Stomach (tissue), 9 donors: ENCODE results near the gene NCAM1. TPM values are rescaled to one million over a fixed set of nuclear protein-coding genes. Genes with fewer than 3 reads are reported as not detected.

ENCODE experiments used
- DNase-seq, 2 donors: peaks; one replicate each; pipeline versions ENCODE4 v3.0.0 to v3.0.0-alpha.2; 2013 to 2019
- H3K27ac ChIP-seq, 5 donors: fragments of 200-600 bp in 4 of 5; sonication (generic) in 4 of 5; one replicate each; pipeline ENCODE4 v1.5.1; 2013 to 2019; ENCODE audit warnings: mild to moderate bottlenecking in 1 of 5, moderate library complexity in 1 of 5
- H3K27me3 ChIP-seq, 3 donors: fragments of 200-600 bp; sonication (generic); one replicate each; pipeline ENCODE4 v1.5.1; 2017 to 2019; ENCODE audit warnings: mixed run types in 1 of 3
- H3K36me3 ChIP-seq, 4 donors: fragments of 200-600 bp; sonication (generic); 1 replicate in 3 of 4; 2 replicates in 1 of 4; pipeline ENCODE4 v1.5.1; 2016 to 2019
- H3K4me1 ChIP-seq, 4 donors: fragments of 200-600 bp; sonication (generic); one replicate each; pipeline ENCODE4 v1.5.1; 2016 to 2019
- H3K4me3 ChIP-seq, 4 donors: fragments of 200-600 bp; sonication (generic) in 3 of 4; one replicate each; pipeline ENCODE4 v1.5.1; 2016 to 2019; ENCODE audit warnings: mild to moderate bottlenecking in 1 of 4
- H3K9me3 ChIP-seq, 4 donors: fragments of 200-600 bp; sonication (generic); one replicate each; pipeline ENCODE4 v1.5.1; 2016 to 2019
- CTCF ChIP-seq, 7 experiments: fragments of 450-650 bp in 4 of 7; fragments of 200-600 bp in 3 of 7; sonication (generic) in 3 of 7; IDR thresholded peaks; one replicate each; pipeline ENCODE4 v1.5.1; 2016 to 2019; ENCODE audit warnings: antibody characterized with exemption in 7 of 7, control low read depth in 2 of 7, mild to moderate bottlenecking in 1 of 7
- EP300 ChIP-seq: sonication (generic); formaldehyde crosslinking; IDR thresholded peaks from one replicate; pipeline ENCODE4 v1.6.1; 2017; ENCODE audit warnings: antibody characterized with exemption
- POLR2A ChIP-seq, 4 donors: fragments of 450-650 bp; IDR thresholded peaks; one replicate each; pipeline ENCODE4 v1.6.1; 2016; ENCODE audit warnings: antibody characterized with exemption in 4 of 4, control low read depth in 2 of 4, mild to moderate bottlenecking in 1 of 4, moderate library complexity in 1 of 4
- POLR2AphosphoS5 ChIP-seq, 3 donors: sonication (generic); formaldehyde crosslinking; IDR thresholded peaks; one replicate each; pipeline ENCODE4 v1.6.1; 2016; ENCODE audit warnings: antibody characterized with exemption in 3 of 3
- WGBS, 5 donors: extraction: QIAGEN DNeasy Blood & Tissue Kit in 3 of 5; methylation state at CpG; one replicate each; pipeline versions ENCODE4 v1.1.5 to v1.1.7; 2013 to 2018; 5-methylcytosine and 5-hydroxymethylcytosine counted together
- intact Hi-C: fragments of 100-400 bp; cut with DNase I; formaldehyde crosslinking; loops from one replicate; pipeline ENCODE4 v1.15.1; 2023; ENCODE audit warnings: low total_unique reads
- polyA plus RNA-seq, 3 donors: library from polyadenylated mRNA; stranded (reverse); fragments of 200-250 nt; gene quantifications; one replicate each; pipeline ENCODE4 v1.2.3, GENCODE V29; 2013
- total RNA-seq, 5 donors: library from RNA; depleted of rRNA; stranded (reverse); fragments of >200 nt; gene quantifications; one replicate each; pipeline versions ENCODE4 v1.1.0 to v1.2.3, GENCODE V29; 2014 to 2016
- donor health status: healthy with polysubstance abuse.
- donor health status: Bipolar disorder and iron deficiency.
- donor health status: healthy.

Gene NCAM1
- total and polyA plus RNA-seq, 8 donors = 5.7 to 84.8 (median 28.9) TPM

GRCh38 chr11:112999520-112999919 lies 38.3 kb downstream of the NCAM1 start:
- no peak for DNase-seq
- Histone ChIP-seq H3K36me3 (no peaks in the 10 kb centered on the region), H3K27ac (no peak overlapping the region), H3K27me3 (no peaks in the 10 kb centered on the region), H3K4me3 (no peak overlapping the region), H3K4me1 (peaks cover 0 to 41% (median 8%) of the 10 kb centered on the region in 4 donors), H3K9me3 (no peaks in the 10 kb centered on the region)
- 66 to 87% (median 79%) methylated on average over 2 of the region's 2 CpGs for WGBS, 5 donors
- TF ChIP-seq POLR2AphosphoS5 (IDR thresholded peaks at IDR 0.05) (no peak), CTCF (IDR thresholded peaks at IDR 0.05) (no peak), EP300 (no peak), POLR2A (IDR thresholded peaks at IDR 0.05) (no peak)
- intact Hi-C loops = no loop called here

DNA sequence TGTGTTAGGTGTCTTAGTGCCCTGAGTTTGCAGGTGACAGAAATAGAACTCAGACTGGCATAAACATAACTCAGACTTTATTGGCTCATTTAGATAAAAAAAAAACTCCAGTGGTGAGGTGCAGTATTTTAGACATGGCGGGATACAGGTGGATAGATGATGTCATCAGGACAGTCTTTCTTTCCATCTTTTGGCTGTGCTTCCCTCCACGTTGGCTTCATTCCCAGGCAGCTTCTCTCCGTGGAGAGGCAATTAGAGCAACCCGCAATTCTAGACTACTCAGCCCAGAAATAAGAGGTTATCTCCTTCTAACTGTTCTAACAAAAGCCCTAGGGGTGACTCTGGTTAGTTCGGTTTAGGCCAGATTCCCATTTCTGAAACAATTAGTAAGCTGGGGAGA lies 40.5 kb downstream of the NCAM1 start:
- no peaks in the 10 kb centered on the region for H3K27me3 ChIP-seq
- H3K9me3 ChIP-seq = no peaks in the 10 kb centered on the region
- H3K4me3 ChIP-seq = no peak overlapping the region
- WGBS, 5 donors = 36 to 49% (median 41%) methylated on average over 5 of the region's 5 CpGs
- TF ChIP-seq CTCF (IDR thresholded peaks at IDR 0.05) (no peak), EP300 (no peak), POLR2AphosphoS5 (IDR thresholded peaks at IDR 0.05) (no peak), POLR2A (IDR thresholded peaks at IDR 0.05) (no peak)
- intact Hi-C loops = no loop called here
- DNase-seq = peak in 1 of 2 donors; percentile 23
- no peaks in the 10 kb centered on the region for H3K36me3 ChIP-seq
- peaks cover 0 to 23% (median 8%) of the 10 kb centered on the region in 4 donors for H3K4me1 ChIP-seq
- peak overlapping the region in 1 of 5 donors; percentile 49 for H3K27ac ChIP-seq

GRCh38 chr11:113006896-113007445 lies 45.8 kb downstream of the NCAM1 start:
- 22 to 49% (median 27%) methylated on average over 2 of the region's 2 CpGs for WGBS, 5 donors
- no peaks in the 10 kb centered on the region for H3K9me3 ChIP-seq
- intact Hi-C loops = no loop called here
- no peak for DNase-seq
- TF ChIP-seq POLR2A (IDR thresholded peaks at IDR 0.05) = no peak
- TF ChIP-seq POLR2AphosphoS5 (IDR thresholded peaks at IDR 0.05) = no peak
- no peak for TF ChIP-seq EP300
- no peak for TF ChIP-seq CTCF (IDR thresholded peaks at IDR 0.05)
- no peaks in the 10 kb centered on the region for H3K36me3 ChIP-seq
- no peak overlapping the region for H3K27ac ChIP-seq
- H3K4me3 ChIP-seq = no peak overlapping the region
- H3K27me3 ChIP-seq = no peaks in the 10 kb centered on the region
- H3K4me1 ChIP-seq = peaks cover 0 to 5% (median under 1%) of the 10 kb centered on the region in 4 donors

DNA sequence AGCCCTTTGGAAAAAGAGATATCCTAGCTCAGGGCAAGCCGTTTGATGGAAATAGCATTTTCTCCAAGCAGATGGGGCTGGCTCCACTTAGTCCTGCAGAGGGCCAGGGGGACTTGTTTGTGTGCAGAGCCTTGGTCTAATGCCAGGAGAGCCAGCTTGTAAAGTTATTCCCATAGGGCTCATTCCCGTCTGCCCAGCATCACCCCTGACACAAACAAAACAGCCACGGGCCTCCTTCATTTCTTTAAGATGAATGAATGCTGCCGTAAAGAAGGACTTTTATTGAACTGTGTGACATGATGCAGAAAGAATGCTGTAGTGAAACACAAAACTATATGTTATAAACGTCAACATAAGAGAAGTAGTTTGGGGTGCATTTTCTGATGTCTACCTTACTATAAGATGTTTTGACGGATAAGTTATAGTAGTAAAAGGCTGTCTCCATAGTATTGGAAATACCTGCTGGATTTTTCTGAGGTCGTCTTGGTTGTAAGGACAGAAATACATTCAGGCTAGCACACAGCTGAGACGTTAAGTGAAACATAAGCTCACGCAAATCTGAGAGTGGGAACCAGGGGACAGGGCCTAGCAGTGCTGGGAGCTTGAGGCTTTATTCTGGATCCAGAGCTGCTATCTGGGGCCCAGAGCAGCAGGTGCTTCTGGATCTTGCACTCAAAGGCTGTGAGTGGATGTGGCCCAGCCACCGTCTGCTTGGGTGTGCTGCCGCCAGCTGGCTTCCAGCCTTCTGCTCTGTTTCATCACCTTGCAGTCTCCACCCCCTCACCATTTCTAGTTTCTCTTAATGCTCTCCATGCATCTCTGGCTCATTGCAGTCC lies 53.3 kb downstream of the NCAM1 start:
- intact Hi-C loops = no loop called here
- no peak overlapping the region for H3K4me3 ChIP-seq
- H3K27ac ChIP-seq = peak overlapping the region; percentile 32 to 67 (median 50)
- H3K27me3 ChIP-seq = no peaks in the 10 kb centered on the region
- 25 to 46% (median 35%) methylated on average over 11 of the region's 11 CpGs for WGBS, 5 donors
- H3K36me3 ChIP-seq = no peaks in the 10 kb centered on the region
- H3K9me3 ChIP-seq = no peaks in the 10 kb centered on the region
- DNase-seq = peak; percentile 84
- peaks cover 8 to 38% (median 17%) of the 10 kb centered on the region in 4 donors for H3K4me1 ChIP-seq
- TF ChIP-seq CTCF (IDR thresholded peaks at IDR 0.05) (peak in 2 of 7 experiments; percentile 23 to 30), POLR2A (IDR thresholded peaks at IDR 0.05) (no peak), POLR2AphosphoS5 (IDR thresholded peaks at IDR 0.05) (peak in 1 of 3 donors; percentile 28), EP300 (no peak)
